ENCODE data around the gene MYRF.

- TF ChIP-seq CTCF (IDR thresholded peaks at IDR 0.05; ENCODE audit: borderline replicate concordance, extremely low read depth, low read length, poor library complexity, severe bottlenecking) = no peak
- TF ChIP-seq EZH2 (IDR thresholded peaks at IDR 0.05; ENCODE audit: borderline replicate concordance, low read depth, low read length, severe bottlenecking) = no peak
Measured at GRCh38 chr11:61713906-61714305, 38.5 kb upstream of the MYRF start.

Data from DND-41 (cell line).